Central memory CD4-positive, alpha-beta T cell (primary cell): ENCODE results near the gene PI4KA.
"Not testable (repeated sequence)": the region's sequence is repeated elsewhere in the genome, so short reads cannot be mapped to it uniquely, and the experiment has no call there.

ENCODE experiments used
- DNase-seq: peaks from one replicate; pipeline ENCODE4 v3.0.0; 2022

The PI4KA gene

DNA sequence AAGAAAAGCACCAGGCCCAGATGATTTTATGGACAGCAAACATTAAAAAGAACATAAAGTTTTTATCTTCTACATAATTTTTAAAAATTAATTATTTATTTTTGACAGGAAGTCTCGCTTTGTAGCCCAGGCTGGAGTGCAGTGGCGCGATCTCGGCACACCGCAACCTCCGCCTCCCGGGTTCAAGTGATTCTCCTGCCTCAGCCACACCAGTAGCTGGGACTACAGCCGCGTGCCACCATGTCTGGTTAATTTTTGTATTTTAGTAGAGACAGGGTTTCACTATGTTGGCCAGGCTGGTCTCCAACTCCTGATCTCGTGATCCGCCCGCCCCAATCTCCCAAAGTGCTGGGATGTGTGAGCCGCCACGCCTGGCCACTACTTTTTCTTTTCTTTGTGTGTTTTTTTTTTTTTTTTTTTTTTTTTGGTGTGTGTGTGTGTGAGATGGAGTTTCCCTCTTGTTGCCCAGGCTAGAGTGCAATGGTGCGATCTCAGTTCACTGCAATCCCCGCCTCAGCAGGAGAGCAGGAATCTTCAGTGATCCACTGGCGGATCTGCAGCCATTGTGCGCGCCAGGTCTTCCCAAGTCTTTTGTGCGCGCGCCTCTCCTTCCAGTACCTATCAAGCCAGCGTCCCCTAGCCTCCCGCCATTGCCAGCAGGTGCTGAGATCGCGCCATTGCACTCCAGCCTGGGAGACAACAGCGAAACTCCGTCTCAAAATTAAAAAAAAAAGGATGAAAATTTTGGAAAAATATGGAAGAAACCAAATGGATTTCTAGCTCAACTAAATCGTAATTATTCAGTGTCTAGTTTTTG, 171.0 kb downstream of the PI4KA start:
- not testable (repeated sequence) for DNase-seq

GRCh38 chr22:20685764-20686163, 172.8 kb downstream of the PI4KA start:
- not testable (repeated sequence) for DNase-seq

DNA sequence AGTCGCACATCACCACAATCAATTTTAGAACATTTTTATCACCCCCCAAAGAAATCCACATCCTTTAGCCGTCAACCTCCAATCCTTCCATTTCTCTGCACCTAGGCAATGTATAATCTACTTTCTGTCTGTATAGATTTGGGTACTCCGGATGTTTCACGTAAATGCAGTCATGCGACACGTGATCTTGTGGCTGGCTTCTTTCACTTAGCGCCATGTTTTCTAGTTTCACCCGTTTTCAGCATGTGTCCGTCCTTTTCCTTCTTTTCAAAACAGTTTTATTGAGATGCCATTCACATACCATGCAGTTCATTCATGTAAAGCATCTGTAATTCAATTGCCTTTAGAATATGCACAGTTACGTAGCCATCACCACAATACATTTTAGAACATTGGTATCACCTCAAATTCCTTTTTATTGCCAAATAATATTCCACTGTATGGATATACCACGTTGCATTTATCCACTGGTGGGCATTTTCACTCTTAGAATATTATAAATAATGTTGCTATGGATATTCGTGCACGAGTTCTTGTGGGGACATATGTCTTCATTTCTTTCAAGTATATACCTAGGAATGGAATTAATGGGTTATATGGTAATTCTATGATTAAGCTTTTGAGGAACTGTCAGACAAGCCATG, 179.7 kb downstream of the PI4KA start:
- not testable (repeated sequence) for DNase-seq

- DNase-seq = no peak
Observed at GRCh38 chr22:20677684-20678242, 180.8 kb downstream of the PI4KA start.

DNA sequence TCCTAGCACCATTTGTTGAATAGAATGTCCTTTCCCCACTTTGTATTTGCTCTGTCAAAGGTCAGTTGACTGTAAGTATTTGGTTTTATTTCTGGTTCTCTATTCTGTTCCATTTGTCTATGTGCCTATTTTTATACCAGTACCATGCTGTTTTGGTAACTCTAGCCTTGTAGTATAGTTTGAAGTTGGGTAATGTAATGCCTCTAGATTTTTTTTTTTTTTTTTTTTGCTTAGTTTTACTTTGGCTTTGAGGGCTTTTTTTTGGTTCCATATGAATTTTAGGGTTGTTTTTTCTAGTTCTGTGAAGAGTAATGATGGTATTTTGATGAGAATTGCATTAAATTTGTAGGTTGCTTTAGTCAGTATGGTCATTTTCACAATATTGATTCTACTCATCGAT, 183.0 kb downstream of the PI4KA start:
- not testable (repeated sequence) for DNase-seq

DNA sequence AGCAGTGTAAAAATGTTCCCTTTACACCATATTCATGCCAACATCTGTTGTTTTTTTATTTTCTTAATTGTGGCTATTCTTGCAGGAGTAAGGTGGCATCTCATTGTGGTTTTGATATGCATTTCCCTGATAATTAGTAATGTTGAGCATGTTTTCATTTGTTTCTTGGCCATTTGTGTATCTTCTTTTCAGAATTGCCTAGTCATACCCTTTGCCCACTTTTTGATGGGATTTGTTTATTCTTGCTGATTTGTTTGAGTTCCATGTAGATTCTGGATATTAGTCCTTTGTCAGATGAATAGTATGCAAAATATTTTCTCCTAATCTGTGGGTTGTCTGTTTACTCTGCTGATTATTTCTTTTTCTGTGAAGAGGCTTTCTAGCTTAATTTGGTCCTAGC, 183.6 kb downstream of the PI4KA start:
- no peak for DNase-seq

GRCh38 chr22:20673295-20674195, 185.1 kb downstream of the PI4KA start:
- DNase-seq = no peak

DNA sequence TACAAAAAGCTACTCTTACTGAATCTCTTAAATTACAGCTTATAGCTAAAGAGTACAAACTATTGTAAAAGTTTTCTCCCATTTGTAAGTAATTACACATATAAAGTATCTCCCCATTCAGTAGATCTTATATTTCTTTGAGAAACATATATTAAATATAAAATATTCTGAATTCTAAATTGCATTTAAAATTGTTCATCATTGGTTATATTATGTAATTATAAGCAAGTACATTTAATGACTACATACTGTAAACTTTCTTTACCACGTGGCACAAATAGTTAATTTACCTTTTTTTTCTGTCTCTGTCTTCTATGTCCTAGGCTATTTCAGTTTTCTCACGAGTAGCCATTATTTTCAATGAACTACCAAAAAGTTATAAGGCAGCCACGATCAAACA, 185.9 kb downstream of the PI4KA start:
- no peak for DNase-seq

- no peak for DNase-seq
Observed at GRCh38 chr22:20672082-20672424, 186.6 kb downstream of the PI4KA start.

DNA sequence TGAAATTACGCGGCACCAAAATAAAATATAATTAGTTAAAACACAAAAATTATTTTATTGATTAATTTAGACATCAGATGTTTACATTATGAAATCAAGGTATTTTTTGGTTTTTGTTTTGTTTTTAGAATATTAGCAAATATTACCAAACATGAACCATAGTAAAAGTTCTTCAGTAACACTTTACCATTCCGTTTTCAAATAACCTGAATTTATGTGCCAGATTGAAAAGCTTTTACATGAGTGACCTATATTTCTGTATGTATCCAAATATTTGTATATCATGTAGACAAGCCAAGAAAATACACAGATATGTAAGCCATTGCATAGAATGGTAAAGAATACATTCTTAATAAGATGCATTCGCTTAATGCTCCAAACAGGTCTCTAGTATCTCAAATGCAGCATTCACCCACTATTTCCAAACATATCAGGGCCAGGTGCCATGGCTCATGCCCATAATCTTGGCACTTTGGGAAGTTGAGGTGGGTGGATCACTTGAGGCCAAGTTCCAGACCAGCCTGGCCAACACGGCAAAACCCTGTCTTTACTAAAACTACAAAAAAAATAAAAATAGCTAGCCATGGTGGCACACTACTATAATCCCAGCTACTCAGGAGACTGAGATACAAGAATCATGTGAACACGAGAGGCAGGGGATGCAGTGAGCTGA, 187.1 kb downstream of the PI4KA start:
- DNase-seq = no peak

GRCh38 chr22:20670457-20671261, 188.0 kb downstream of the PI4KA start:
- not testable (repeated sequence) for DNase-seq

DNA sequence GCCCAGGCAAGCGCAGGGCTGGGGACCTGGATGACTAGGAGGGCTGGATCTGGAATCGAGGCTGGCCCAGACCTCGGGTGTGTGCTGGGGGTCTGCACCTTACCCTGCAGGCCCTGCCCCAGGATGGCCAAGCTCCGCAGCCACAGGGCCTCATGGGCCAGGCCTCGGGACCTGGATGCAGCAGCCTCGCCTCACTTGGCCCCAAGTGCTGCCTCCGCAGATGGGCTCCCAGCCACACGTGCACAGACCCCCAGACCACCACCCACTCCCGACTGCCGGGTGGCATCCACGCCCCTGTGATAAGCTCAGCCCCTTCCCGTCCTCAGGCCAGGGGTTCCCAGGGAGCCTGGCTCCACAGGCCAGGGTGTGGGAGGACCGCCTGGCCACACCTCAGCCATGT, 188.7 kb downstream of the PI4KA start:
- not testable (repeated sequence) for DNase-seq

- not testable (repeated sequence) for DNase-seq
Observed at GRCh38 chr22:20669471-20669870, 189.1 kb downstream of the PI4KA start.

- not testable (repeated sequence) for DNase-seq
Observed at GRCh38 chr22:20668769-20669168, 189.8 kb downstream of the PI4KA start.

DNA sequence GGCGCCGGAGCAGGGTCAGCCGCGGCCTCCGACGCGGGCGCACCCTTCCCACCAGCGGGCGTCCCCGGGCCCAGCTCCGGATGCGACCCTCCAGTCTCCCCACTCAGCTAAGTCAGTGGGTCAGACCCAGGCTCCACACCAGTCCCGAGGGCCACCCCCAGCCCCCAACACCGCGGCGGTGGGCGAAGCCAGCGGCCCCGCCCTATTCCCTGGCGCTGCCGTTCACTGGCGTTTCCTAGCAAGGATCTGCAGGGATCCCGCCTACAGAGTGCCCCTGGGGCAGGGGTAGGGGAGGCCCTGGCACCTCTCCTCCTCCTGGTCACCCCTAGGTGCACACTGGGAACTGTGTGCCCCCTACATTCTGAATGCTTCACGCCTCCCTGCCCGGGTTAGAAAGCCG, 190.4 kb downstream of the PI4KA start:
- DNase-seq = not testable (repeated sequence)

- DNase-seq = not testable (repeated sequence)
Observed at GRCh38 chr22:20667548-20667947, 191.1 kb downstream of the PI4KA start.

DNA sequence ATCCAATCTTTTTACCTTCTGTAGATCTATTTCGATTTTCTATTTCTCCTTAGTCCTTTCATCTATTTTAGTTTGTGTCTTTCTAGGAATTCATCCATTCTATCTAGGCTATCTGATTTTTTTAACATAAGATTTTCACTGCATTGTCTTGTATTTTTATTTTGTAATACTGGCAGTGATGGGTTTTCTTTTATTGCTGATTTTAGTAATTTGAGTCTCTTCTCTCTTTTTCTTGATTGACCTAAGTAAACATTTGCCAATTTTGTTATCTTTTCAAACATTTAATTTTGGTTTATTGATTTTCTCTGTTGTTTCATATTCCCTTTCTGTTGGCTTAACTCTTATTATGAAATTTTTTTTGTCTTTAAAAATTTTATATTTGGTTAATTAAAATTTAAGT, 192.1 kb downstream of the PI4KA start:
- DNase-seq = no peak

GRCh38 chr22:20664594-20664959, 194.0 kb downstream of the PI4KA start:
- DNase-seq = no peak

GRCh38 chr22:20663941-20664593, 194.5 kb downstream of the PI4KA start:
- DNase-seq = no peak

DNA sequence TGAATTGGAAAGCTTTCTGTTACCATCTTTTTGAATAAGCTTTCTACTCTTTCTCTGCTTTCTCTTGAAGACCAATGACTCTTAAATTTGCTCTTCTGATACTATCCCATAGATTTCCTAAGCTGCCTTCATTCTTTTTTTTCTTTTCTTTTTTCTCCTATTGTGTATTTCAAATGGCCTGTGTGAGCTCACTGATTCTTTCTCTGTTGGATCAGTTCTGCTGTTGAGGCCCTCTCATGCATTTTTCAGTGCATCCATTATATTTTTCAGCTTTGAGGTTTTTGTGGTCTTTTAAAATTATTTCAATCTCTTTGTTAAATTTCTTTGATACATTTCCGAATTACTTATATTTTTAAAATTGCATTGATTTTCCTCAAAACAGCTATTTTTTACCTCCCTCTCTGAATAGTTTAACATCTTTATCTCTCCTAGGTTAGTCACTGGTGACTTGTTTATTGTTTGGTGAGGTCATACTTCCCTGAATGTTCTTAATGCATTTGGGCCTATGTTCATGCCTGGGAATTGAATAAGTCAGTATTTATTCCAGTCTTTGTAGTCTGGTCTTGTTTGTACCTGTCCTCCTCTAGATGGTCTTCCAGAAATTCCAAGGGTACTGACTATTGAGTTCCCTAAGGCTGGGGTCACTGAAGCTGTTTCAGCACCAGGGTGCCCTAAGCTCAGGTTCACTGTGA, 195.3 kb downstream of the PI4KA start:
- no peak for DNase-seq
